HCEC 1CT (cell line): ENCODE data around the gene IPPK.
A peak's percentile ranks its signal among the peaks of the same experiment; 100 is the strongest.
"Not testable (repeated sequence)": the region's sequence is repeated elsewhere in the genome, so short reads cannot be mapped to it uniquely, and the experiment has no call there.

Experiments used
- DNase-seq: peaks from one replicate; pipeline ENCODE4 v3.0.0-alpha.2; 2017

Gene IPPK

DNA sequence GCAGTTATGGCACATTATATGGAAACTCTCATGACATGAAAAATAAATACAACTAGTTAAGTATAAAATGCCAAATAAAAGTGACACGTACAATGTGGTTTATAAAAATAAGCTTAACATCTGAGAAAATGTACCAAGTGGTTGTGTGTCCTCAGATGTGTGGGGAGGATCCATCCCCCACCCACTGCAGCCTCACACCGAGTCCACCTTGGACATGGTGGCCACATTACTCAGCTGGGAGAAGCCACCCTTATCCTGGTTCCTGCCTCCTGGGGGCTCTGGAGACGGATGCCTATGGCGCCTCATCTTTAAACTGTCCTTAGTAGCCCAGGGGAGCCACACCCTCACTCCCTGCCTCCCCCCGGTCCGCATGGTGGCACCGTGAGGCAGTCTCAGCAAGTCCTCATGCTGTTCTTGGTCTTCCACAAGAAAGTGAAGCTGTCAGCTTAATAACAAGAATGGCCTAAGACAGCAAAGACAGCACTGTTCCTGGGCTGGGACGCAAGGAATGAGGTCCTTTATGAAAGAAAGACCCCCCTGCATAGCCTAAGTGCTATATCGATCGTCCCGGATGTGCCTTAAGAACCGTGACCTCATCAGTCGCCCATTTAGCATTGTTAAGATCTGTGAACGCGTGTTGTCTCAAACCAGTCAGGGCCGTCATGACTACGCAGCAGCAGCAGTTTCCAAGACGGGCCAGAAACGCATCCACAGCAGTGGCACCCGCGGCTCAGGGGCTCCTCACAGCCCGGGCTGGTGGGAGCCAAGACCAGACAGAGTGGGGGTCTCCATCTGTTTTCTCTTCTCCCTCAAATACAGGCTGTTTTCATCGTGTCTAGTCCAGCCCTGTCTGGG lies 56.4 kb downstream of the IPPK start:
- DNase-seq = no peak

GRCh38 chr9:92612816-92613215 lies 57.1 kb downstream of the IPPK start:
- DNase-seq = no peak

DNA sequence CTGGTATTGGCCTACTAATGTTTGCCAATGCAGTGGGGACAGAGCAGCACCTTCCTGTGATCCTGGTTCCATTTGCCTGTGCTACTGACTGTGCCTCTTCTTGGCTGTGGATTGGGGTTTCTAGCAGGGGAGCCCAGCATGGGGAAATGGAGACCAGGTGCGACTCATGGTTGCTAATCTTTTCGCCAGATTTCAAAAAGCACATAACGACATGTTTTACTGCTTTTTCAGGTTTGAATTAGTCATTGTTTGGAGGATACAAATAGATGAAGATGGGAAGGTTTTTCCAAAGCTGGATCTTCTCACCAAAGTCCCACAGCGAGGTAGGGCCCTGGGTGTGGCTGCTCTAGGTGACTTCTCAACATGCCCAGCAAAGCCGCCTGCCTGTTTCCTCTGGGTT lies 57.6 kb downstream of the IPPK start:
- DNase-seq = no peak

- DNase-seq = no peak
These were observed 58.2 kb downstream of the IPPK start for GRCh38 chr9:92611621-92612285.

DNA sequence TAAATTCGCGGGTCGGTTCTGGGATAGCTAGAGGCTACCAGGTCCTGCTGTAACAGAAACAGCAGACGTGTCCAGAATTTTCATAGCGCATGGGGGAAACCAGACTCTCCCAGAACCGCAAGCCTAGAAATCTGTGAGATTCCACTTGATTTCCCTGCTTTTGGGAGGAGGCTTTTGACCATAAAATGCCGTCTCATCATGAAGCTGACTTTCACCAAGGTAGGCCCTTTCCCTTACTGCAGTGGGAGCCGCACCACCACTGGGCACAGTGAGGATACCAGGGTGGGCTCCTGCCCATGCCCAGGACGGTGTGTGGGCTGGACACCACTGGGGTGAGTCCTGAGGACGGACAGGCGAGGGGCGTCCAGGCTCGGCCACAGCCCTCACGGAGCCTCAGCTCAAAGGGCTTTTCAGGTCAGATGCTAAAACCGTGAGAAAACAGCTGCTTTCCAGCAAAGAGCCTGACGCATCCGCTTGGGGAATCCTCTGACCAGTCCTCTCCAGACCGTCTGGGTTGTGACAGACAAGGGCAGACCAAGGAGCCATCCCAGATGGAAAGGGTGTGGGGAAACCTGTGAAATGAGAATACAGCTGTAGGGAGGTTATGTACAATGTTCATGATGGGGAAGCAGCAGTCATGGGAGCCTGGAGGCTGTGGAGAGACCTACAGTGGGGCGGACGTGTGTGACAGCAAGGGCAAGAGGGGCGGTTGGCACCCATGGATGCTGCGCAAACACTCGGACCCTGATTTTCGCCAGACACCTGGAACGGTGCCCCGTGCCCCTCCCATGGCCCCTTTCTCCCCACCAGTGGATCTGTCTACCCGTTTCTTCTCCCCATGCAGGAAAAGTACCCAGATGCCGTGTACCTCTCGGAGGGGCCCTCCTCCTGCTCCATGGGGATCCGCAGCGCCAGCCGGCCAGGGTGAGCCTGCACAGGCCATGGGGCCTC lies 59.2 kb downstream of the IPPK start:
- no peak for DNase-seq

- no peak for DNase-seq
These were observed 61.0 kb downstream of the IPPK start for GRCh38 chr9:92608909-92609445.

DNA sequence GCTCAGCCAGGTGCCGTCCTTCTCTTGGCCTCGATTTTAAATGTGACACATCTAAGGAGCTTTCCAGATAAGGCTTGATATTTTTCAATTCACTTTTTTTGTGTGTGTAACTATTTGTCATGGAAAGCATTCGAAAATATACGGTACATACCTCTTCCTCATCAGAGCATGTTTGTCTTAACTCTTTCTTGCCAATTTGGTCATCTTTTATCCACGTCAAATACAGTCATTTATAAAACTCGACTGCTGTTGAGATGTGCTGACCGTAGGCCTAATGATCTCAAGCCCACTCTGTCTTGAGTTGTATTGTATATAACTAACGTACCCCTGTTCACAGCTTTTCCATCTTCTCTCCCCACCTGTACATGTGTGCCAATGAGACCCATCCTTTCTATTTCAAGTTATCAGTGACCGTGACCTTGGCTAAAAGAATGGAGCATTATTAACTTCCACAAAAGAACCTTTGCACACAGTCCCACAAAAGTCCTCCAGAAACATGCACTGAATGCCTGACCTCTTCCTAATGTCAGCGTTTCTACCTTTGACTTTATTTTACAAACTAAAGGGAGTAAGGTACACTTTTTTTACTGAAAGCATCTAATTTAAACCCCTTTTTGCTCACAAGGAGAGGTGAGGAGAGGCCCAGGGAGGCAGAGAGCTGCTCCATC lies 61.6 kb downstream of the IPPK start:
- DNase-seq = no peak

DNA sequence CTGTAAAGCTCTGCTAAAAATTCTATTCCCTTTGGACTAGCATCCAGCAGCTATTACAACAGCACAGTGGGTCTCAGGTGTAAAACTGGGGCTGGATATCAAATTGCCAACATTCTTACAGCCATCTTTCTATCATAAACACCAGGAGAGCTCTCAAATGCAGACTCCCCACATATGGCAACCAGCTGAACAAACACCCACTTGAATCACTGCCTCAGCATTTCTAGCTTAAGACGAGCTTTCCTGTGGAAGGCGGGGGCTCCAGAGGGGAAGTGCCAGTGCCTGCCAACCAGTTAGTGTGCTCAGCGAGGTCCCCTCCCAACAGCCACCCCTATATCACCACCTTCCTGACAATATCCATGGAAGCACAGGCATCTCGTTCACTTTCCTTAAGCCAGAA lies 62.2 kb downstream of the IPPK start:
- peak; percentile 80 for DNase-seq

DNA sequence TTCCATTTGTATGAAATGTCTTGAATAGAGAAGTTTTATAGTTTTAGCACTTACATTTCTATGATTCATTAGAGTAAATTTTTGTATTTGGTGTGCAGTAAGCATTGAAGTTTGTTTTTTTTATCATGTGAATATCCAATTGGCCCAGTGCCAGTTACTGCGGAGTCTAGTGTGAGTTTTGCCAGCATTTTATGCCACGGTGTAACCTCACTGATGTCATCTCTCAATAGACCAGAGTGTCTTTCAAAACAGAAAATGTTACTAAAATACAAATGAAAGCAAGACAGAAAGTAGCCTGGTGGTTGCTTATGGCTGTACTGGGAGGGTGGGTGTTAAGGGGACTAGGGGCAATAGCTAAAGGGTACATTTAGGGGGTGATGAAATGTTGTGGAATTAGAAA lies 62.8 kb downstream of the IPPK start:
- DNase-seq = peak; percentile 53

- no peak for DNase-seq
These were observed 64.7 kb downstream of the IPPK start for GRCh38 chr9:92605224-92605623.

- no peak for DNase-seq
These were observed 65.9 kb downstream of the IPPK start for GRCh38 chr9:92603990-92604389.

DNA sequence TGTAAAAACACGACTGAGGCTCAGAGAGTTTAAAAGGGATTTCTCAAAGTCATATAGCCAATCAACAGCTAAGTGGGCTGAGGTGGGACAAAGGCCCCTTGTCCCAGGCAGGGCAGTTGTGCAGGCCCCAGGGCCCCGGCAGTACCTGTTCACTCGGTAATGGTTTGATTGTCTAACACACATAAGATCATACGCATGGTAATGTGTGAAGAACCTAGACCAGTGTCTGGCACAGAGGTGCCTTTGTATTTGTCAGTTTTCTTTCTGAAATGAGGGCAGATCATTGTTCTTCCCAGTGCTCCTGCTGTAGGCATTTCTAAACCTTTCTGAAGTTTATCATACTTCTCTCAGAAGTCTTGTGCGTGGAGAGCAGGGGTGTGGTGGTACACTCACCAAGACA lies 66.8 kb downstream of the IPPK start:
- DNase-seq = no peak

DNA sequence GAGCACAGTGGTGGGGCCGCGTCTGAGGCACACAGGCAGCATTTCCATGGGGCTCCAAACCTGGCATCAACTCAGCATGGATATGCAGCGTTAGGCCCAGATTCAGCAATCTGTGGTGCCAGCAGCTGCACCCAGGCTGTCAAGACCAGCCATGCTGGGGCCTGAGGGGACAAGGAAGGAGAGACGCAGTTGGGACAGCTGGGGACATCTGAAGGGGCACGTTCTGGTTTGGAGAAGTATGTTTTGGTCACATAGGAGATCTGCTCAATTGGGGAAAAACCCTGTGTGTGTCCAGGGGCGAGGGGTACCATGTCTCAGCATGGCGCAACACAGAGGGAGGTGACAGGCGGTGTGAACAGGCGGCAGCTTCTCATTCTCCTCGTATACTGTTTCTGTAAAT lies 67.5 kb downstream of the IPPK start:
- DNase-seq = no peak

DNA sequence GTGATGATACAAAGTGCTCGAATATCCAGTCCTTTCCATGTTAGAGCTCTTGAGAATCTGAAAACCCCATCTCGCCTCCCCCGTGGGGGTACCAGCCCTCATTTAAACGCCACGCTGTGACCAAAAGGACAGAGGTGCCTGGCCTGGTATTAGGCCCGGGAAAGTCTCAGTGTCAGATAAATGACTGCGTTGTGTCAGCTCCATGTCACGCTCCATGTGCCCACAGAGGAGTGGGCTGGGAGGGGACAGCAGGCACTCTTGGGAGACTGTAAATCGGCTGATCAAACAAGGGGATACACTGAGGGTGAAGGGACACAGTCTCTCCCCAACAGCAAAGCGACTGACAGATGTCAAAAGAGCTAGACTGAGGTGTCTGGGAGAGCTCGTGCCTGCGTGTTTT lies 68.5 kb downstream of the IPPK start:
- no peak for DNase-seq

DNA sequence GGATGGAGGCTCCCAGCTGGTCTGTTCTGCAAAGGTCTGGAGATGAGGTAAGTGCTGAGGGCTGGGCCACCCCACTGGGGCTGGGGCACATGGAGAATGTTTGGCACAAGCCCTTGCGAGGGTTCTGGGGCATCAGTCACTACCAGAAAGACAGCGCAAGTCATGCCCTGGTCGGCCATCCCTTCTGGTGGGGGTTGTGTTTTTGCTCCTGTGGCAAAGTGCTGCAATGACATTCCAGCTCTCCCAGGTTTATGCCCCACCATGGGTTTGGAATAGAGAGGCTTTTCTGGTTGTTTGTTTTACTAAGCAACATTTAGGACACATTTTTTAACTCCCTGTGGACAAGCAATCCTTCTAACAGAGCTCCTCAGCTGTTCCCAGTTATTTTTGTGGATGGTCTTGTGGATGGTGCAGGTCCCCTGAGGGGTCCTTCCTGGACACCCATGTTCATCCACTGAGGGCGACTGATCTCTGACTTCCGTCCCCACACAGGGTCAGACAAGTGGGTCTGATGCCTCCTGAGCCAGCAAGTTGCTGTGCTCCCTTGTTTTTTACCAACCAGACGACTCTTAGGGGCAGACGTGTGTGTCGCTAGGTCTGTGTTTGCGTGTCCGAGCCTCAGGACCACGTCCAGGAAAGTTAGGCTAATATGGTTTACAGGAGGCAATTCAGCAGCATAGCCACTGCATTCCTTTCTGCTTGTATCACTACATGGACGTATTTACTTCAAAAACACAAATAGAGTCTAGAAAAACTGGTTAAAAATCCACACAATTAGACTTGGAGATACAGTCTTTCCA lies 69.3 kb downstream of the IPPK start:
- peak; percentile 15 for DNase-seq

GRCh38 chr9:92599938-92600461 lies 69.9 kb downstream of the IPPK start:
- DNase-seq = no peak

DNA sequence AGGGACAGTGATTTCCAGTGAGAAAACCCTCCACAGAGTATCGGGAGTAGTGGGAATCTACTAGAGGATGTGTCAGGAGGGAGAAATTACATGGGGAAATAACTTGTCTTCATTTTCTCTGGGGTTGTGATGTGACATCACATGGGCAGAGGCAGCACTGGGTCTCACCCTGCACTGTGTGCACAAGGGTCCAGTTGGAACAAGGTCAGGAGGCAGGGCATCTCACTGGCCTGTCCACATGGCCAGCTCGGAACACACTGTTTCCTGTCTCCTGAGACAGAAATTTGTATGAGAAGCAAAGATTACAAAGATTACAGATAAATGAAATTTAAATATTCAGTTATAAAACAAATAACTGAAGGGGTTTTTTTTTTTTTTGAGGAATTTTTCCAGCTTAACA lies 71.5 kb downstream of the IPPK start:
- no peak for DNase-seq

DNA sequence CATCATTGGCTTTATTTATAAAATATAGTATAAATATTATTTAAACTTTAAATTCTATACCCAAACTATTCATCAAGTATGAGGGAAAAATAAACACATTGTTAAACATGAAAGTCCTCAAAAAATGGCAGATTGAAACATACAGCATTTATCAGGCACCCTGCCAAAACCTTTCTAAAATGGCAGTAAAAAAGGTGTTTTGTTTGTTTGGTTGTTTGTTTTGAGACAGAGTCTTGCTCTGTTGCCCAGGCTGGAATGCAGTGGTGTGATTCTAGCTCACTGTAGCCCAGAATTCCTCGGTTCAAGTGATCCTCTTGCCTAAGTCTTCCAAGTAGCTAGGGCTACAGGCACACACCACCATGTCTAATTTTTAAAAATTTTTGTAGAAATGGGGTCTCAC lies 74.0 kb downstream of the IPPK start:
- no peak for DNase-seq

GRCh38 chr9:92595075-92595474 lies 74.9 kb downstream of the IPPK start:
- not testable (repeated sequence) for DNase-seq

- DNase-seq = no peak
These were observed 76.7 kb downstream of the IPPK start for GRCh38 chr9:92592946-92593861.
